ENCODE results near the gene ADORA2A.

GRCh38 chr22:24406322-24407277 is 20.8 kb upstream of the ADORA2A start:
- TF ChIP-seq USF1 (IDR thresholded peaks at IDR 0.05; ENCODE audit: borderline replicate concordance, extremely low read length, insufficient read depth, low read depth, low read length) (no peak), POLR2A (IDR thresholded peaks at IDR 0.05; ENCODE audit: low read depth, low read length) (no peak), ZSCAN29 (IDR thresholded peaks at IDR 0.05) (no peak), PAX5 (IDR thresholded peaks at IDR 0.05; ENCODE audit: borderline replicate concordance, low read depth, low read length) (no peak), CTCF (IDR thresholded peaks at IDR 0.05 in 2 of 3, conservative IDR thresholded peaks at IDR 0.05 in 1 of 3; ENCODE audit: control insufficient read depth in 2 of 3, extremely low read depth in 1 of 3, insufficient read depth in 1 of 3, low read depth in 3 of 3, low read length in 3 of 3) (no peak), EZH2 (IDR thresholded peaks at IDR 0.05; ENCODE audit: borderline replicate concordance, control insufficient read depth, low read depth, low read length) (no peak), SIN3A (IDR thresholded peaks at IDR 0.05; ENCODE audit: low read depth, low read length) (no peak), JUNB (IDR thresholded peaks at IDR 0.05) (no peak), KAT2A (conservative IDR thresholded peaks at IDR 0.05; ENCODE audit: control insufficient read depth, low read depth, low read length) (no peak), SREBF1 (IDR thresholded peaks at IDR 0.05; ENCODE audit: low read length) (no peak), IRF3 (IDR thresholded peaks at IDR 0.05) (no peak), RCOR1 (conservative IDR thresholded peaks at IDR 0.05; ENCODE audit: low read depth, low read length) (no peak)
